Measurements from ENCODE around the gene RALGPS2.

DNA sequence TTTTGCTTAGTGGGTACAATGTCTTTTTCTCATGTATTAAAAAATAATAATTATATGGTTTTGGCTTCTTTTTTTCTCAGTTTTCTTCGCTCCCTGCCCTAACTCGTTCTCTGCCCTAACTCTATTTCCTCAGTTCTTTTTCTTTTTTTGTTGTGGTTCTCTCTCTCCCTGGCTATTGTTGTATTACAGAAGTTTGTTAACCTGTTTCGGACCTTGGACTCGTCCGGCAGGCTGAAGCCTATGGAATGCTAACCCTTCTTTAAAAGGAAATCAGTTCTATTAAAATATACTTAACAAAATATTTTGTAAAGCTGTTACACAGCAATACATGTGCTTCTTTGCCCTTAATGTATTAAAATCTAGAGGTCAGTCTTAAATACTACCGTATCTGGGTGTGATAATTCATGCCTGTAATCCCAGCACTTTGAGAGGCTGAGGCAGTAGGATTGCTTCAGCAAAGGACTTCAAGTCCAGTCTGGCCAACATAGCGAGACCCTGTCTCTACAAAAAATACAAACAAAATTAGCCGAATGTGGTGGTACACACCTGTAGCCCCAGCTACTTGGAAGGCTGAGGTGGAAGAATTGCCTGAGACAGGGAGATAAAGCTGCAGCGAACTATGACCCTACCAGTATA is 81.7 kb downstream of the RALGPS2 start:
- TF ChIP-seq CTCF (conservative IDR thresholded peaks at IDR 0.05; ENCODE audit: low read depth, low read length) (no peak), EZH2 (IDR thresholded peaks at IDR 0.05; ENCODE audit: low read length, unreplicated experiment) (no peak)

Data from PC-3 (cell line).